Fibroblast of skin of scalp (primary cell): ENCODE measurements around the gene XAB2.

Experiments used
- DNase-seq: peaks from one replicate; pipeline ENCODE4 v3.0.0-alpha.2; 2013

Gene XAB2

DNA sequence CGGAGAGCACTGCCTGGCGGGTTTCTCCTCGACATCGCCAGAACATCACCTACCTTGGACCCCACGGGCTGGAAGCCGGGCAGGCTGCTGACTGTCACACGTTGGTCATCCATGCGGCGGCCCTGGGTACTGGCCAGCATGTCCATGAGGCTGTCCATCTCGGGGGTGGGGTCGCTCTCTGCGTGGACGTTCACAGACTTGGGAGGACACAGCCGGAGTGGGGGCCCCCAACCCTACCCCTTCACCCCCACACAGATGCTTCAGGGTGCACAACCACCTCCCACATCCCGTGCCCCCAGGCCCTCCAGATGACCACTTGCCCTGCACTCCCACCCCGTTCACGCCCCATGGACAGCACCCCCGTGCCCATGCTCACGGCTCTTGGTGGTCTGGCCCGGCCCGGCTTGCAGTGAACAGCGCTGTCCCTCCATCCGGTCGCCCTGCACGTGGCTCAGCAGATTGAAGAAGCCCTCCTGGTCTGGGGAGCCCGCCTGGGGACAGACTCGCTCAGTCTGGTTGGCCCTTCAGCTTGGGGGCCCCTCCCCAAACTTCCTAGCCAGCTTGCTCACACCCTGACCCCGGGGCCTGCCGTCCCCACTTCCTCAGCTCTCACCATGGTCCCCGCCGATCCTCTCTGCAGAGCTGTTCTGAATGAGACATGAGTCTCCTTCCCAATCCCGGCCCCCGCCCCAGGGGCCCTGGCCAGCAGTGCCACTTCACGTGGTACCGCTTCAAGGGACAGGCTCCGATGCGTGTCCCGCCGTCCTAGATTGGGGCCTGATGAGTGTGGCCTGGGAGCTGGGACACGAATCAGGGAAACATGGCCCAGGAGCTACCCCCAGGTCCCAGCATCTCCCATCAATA is 3.2 kb upstream of the XAB2 start:
- no peak for DNase-seq

DNA sequence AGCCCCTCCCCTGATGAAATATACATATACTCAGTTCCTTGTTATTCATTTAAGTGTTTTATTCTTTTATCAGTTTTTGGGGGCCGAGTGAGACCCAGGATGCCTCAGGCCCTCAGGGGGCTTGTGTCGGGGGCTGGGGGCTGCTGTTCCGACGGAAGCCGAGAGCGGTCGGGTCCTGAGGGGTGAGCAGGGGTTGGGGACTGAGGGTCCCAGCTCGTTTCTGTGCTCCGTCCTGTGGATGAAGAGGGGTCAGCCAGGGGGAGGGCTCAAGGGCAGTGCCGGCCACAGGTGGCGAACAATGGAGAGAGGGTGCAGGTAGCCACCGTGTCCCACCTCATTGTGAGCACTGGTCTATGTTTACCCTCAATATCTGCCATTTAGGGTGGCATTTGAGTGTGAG is 2.2 kb upstream of the XAB2 start:
- no peak for DNase-seq

DNA sequence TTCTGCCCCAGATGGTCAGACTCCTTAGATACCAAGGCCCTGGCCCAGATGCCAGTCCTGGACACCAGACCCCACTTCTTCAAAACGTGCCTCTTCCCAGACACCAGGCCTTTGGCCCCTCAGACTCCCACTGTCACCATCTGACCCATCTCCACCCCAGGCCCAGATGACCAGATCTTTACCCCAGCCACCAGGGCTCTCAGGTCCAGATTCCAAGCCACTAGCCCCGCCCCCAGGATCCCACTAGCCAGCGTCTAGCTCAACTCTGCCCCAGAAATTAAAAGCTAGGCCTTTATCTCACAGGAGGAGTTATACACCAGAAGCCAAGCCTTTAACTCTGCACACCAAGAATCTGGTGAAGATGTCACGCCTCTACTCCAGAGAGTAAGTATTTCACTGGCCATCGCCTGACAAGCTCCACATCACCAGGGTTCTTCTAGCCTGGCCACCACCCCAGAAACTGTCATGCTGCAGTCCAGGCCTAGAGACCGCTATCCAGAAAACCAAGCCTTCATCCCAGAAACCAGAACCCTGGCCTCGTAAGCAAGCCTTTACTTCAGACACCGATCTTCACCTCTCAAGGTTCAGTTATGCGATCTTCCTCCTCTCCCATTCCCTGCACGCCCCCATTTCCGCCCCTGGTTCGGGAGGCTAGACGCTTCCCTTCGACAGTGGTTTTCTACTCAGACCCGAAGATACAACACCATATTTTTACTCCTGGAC is 595 bp downstream of the XAB2 start:
- no peak for DNase-seq

DNA sequence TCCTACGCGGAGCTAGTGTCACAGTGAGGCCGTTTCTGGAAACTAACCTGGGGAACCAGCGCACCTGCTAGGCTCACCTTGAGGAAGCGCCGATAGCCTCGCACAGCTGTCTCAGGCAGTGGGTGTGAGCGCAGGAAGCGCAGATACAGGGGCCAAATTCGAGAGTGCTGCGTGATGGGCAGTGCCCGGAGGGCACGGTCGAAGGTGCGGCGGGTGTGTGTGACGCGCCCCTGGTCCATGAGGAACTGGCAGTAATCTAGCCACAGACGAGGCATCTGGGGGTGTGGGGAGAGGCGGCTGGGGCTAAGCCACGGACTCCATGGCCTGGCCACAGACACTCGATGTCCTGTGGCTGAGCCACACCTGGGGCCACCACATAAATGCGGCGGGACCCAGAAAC is 2.2 kb downstream of the XAB2 start:
- DNase-seq, result no peak

DNA sequence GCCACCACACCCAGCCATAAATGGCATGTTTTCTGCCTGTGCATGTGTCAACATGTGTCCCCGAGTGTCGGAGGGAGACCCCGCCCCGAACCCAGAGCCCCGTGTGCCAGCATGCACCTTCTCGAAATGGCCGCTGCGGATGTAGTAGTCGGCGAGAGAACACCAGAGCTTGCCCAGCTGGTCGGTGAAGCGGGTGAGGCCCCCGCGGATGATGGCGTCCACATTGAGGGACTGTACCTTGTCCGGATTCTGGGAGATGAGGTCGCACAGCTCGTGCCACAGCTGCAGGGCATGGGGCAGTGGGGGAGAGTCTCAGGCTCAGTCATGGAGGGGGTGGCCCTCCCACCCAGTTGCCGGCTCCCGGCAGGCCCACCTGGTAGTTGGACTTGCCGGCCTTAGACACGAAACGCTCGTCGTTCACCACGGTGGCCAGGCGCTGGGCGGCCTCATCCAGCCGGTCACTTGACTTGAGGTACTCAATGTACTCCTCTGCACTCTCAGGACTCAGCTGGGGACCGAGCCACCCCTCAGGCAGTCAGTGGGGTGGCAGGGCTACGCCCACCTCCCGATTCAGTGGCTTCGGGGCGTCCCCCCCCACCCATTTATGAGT is 3.5 kb downstream of the XAB2 start:
- DNase-seq, result no peak

DNA sequence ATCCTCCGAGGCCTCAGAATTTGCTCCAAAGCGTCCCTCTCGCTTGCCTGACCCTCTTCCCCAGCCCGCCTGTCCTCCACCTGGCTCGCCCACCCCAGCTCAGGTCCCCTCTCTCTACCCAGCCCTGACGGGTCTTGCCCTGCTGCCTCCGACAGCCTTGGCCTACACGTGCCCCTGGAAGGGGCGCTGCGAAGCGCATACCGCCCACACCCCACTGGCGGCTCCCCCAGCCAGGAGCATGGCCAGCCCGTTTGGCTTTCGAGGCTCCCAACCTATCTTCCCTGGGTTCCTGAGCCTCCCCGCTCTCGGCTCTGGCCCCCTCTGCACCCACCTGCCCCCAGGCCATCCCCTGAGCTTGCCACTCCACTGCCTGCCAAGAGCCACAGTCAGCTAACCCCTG is 4.5 kb downstream of the XAB2 start:
- DNase-seq, result no peak

DNA sequence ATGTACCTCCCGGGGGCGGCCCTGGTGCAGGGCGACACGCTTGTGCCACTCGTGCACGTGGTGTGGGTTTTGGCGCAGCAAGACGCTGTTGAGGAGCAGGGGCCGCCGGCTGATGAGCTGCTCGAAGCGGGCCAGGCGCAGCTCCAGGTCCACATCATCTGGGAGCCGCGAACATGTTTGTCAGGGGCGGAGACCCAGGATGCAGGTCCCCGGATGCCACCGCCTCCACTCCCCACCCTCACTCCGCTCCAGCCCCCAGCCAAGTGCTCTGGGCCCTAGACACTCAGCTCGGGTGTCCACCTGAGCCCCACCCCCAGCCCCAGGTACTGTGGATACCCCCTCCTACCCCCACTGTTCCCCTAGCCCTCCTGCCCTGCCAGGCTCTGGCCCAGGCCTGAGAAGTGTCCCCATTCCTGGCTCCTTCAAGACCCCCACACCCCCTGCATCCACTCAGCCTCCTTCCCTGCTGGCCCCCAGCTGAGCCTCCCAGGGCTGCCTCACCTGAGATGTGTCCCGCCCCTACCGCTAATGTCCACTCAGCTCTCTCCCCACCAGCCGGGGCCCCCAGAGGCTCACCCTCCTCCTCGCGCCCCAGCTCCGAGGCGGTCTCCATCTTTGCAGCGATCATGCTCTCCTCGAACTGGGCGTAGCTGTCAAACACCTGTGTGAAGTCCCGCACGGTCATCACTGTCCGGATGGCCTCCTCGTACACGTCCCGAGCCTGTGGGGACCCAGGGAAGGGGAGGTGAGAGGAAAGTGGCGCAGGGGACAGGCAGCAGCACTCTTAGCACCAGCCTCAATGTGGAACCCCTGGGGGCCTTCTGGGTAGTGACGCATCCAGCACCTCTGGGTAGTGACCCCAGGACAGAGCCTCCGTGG is 5.4 kb downstream of the XAB2 start:
- no peak for DNase-seq

DNA sequence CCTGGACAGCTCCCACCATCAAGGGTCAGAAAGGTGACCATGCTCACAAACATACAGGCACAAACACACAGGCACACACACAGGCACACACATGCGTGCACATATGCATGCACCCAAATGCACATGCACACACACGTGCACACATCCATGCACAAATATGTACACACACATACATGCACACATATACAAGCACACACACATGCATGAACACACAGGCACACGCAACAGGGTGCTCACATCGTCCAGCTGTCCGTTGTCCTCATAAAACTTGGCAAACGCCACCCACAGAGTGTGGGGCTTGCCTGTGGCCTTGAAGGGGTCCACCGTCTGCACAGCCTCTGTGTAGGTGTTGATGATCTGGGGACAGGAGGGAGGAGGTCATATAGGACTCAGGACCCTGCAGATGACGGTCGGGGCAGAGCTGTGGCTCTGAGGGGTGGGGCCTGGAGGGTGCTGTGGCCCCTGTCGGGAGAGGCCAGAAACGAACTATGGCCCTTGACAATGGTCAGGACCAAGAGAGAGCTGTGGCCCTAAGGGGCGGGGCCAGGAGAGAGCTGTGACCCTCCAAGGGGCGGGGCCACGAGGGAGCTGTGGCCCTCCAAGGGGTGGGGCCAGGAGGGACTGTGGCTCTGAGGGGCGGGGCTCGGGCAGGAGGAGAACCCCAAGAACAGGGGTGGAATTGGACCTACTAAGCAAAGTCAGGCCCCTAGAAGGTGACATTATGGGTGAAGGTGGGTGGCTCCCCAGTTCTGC is 6.2 kb downstream of the XAB2 start:
- no peak for DNase-seq

DNA sequence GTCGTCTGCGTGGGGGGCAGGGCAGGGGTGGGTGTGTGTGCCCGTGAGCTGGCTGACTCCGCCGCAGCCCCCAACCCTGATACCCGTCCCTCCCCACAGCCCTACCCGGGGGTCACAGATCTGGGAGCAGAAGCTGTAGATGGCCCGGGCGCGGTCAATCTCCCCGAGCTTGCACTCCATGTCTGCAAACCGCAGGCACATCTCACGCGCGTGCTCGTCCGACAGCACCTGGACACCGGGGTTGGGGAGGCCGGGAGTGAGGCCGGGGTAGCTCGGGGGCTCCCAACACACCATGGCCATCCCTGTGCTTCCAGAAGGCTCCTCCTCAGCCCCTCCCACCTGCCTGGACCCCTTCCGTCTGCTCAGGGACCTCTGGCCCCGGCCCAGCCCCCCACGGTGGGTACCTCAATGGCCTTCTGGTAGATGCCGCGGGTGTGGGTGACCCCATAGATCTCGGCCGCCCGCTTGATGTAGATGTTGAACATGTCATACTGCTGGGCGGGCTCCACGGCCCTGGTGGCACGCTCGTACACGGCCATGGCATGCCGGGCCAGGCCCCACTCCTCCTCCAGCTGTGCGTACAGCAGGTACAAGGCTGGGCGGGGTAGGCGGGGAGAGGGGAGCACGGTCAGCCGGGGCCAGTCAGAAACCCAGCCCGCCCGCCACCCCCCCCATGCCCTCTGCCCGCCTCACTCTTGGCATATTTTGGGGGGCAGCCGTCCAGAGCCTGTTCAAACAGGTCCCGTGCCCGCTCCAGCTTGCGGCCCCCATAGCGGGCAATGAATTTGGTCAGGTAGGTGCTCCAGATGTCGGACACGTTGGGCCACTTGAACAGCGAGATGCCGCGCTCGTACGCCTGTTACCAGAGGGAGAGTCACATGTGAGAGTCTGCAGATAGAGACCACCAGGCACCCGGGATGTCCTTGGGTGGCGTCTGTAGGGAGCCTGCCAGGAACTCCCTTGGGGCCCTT is 8.6 kb downstream of the XAB2 start:
- no peak for DNase-seq

DNA sequence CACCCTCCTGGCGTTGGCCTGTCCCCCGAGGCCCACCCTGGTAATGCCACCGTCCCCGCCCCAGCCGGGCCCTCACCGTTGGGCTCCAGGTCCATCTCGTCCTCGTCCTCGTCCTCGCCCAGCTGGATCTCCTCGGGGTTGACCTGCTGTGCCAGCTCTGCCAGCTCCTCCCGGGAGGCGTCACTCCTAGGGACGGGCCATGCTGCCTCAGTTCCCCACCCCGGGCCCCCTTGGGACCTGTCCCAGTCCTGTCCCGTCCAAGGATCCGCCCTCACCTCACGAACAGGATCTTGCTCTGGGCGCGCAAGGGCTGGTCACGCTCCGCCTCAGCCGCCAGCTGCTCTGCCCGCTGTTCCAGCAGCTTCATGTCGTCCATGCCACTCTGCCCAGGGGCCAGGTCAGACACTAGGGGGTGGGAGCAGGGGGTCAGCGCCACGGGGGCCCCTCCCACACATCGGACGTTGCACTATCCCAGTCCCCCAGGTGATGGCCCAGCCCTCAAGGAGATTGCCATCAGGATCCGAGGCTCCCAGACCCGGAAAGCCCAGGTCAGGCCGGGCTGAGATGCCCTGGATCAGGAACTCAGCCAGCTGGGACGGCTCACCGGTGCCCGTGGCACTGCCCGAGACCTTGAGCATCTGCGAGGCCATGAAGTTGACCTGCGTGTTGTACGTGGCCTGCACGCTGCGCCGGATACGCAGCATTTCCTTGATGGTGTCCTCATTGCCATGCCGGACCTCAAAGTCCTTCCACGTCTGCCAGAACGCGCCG is 9.5 kb downstream of the XAB2 start:
- DNase-seq, result no peak

DNA sequence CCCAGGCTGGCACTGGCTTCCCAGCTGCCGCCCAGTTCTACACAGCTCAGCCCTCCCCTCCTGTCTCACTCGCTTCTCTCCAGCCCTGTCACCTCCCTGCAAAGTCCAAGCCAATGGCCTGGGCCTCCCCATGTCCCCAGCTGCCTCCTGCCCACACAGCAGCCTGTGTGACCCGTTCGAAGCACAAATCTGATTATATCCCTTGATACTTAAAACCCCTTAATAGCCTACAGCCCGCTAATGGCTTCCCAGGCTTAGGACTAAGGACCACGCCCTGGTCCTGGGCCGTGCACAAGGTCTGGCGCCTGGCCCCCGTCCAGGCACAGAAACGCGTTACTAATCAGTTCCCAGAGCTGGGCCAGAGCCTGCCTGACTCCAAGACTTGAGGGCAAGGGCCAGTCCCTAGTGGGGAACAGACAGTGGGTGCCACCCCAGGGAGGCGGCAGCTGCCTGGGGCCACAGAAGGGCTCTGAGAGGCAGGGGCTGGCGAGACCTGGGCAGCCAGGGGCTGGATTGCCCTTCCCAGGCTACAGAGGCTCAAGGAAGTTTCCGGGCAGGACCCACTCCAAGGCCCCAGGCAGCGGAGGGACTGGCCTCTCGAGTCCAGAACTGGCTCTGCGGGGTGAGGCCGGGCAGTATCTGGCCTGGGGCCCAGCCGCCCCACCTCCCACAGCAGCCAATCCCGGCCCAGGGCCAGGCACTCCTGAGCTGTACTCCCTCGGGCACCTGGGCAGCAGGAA is 10.4 kb downstream of the XAB2 start:
- no peak for DNase-seq

DNA sequence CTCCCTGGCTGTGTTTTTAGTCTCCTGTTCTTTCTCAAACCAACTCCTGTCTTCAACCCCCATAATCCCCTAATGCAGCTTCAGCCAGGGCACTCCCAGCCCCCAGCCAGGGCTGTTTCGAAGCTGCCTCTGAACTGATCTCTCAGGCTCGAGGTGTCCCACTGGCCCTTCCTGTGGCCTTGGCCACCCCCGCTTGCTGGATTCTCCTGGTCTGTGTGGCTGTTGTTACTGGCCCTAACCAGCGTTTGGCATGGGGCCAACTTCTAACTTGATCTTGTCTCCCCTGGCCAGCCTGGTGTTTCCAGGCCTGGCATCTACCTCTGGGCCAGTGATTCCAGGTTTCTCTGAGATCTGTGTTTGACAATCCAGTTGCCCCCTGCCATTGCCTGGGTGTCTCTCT is 11.0 kb downstream of the XAB2 start:
- DNase-seq, result no peak

DNA sequence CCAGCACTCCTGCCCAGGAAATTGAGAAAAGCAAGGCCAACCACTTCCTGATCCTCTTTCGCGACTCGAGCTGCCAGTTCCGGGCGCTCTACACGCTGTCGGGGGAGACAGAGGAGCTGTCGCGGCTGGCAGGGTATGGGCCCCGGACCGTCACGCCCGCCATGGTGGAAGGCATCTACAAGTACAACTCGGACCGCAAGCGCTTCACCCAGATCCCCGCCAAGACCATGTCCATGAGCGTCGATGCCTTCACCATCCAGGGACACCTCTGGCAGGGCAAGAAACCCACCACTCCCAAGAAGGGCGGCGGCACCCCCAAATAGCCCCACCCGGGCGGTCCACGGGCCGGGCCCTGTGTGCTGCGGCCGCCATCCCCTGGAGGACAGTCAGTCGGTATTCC is 11.6 kb downstream of the XAB2 start:
- DNase-seq, result no peak

DNA sequence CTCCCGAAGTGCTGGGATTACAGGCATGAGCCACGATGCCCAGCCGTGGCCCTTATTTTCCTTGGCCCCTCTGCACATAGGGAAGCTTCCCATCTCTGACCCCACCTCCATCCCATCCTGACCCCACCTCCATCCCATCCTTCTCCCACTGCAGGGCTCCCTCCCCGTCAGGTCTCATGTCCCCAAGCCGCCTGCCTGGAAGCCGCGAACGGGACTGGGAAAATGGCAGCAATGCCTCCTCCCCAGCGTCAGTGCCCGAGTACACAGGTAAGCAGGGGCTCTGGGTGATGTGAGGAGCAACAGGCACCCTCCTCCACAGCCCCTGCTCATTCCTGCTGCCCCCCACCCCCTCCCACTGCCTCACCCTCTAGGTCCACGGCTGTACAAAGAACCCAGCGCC is 12.2 kb downstream of the XAB2 start:
- no peak for DNase-seq

DNA sequence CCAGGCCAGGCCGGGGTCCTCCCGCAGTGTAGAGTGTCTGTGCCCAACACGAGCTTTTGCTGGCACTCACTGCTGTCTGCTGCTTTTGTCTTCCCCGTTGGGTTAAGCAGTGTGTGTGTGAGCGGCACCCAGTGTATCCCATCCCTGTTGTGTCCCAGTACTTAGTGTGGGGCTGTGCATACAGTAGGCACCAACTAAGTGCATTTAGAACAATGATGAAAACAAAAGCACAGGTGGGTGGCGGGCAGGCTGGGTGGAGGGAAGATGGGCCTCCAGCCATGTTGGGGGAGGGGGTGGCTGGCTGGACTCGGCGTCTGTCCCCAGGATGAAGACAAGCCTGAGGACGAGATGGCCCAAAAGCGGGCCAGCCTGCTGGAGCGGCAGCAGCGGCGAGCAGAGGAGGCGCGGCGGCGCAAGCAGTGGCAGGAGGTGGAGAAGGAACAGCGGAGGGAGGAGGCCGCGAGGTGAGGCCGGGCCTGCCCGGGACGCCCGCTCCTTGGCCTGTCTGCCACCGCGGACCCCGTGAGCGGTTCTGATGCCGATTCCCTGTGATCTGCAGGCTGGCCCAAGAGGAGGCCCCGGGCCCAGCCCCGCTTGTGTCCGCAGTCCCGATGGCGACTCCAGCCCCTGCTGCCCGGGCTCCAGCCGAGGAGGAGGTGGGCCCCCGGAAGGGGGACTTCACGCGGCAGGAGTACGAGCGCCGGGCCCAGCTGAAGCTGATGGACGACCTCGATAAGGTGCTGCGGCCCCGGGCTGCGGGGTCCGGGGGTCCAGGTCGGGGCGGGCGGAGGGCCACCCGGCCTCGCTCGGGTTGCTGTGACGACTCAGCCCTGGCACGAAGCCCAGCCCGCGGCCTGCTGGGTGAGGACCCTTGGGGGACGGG is 14.2 kb downstream of the XAB2 start:
- DNase-seq, result no peak

DNA sequence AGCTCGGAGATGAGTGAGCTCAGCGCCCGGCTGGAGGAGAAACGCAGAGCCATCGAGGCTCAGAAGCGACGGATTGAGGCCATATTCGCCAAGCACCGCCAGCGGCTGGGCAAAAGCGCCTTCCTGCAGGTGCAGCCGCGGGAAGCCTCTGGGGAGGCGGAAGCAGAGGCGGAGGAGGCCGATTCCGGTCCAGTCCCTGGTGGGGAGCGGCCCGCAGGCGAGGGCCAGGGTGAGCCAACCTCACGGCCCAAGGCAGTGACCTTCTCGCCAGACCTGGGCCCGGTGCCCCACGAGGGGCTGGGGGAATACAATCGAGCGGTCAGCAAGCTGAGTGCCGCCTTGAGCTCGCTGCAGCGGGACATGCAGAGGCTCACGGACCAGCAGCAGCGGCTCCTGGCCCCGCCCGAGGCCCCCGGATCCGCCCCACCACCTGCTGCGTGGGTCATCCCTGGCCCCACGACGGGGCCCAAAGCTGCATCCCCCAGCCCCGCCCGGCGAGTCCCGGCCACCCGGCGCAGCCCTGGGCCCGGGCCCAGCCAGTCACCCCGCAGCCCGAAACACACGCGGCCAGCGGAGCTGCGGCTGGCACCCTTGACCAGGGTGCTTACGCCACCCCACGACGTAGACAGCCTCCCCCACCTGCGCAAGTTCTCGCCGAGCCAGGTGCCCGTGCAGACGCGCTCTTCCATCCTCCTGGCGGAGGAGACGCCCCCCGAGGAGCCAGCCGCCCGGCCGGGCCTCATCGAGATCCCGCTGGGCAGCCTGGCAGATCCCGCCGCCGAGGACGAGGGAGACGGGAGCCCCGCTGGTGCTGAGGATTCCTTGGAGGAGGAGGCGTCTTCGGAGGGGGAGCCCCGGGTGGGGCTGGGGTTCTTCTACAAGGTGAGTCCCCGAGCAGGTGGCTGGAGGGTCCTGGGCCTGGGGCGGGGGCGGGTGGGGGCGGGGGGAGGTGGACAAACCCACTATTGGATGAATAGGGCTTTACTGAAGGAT is 16.8 kb downstream of the XAB2 start:
- DNase-seq, result no peak
